ENCODE measurements around the gene PPP4R3B.
"Not testable (repeated sequence)": the region's sequence is repeated elsewhere in the genome, so short reads cannot be mapped to it uniquely, and the experiment has no call there.

Gene PPP4R3B

GRCh38 chr2:55617175-55618024 lies at the start of gene PPP4R3B:
Gene PPP4R3B, minus strand, starts transcription at chr2:55617622. Its CDS starts 337 bp downstream, at chr2:55617285.
- DNase-seq: peak; percentile 97

GRCh38 chr2:55653255-55653654 lies 35.8 kb upstream of the PPP4R3B start:
- DNase-seq: no peak

GRCh38 chr2:55649211-55649610 lies 31.8 kb upstream of the PPP4R3B start:
- DNase-seq: no peak

- no peak for DNase-seq
Measured at GRCh38 chr2:55636831-55637230, 19.4 kb upstream of the PPP4R3B start.

GRCh38 chr2:55628931-55629330 lies 11.5 kb upstream of the PPP4R3B start:
- DNase-seq: no peak

GRCh38 chr2:55627915-55628314 lies 10.5 kb upstream of the PPP4R3B start:
- DNase-seq: no peak

GRCh38 chr2:55621802-55622201 lies 4.4 kb upstream of the PPP4R3B start:
- DNase-seq: no peak

GRCh38 chr2:55620123-55620779 lies 2.8 kb upstream of the PPP4R3B start:
- DNase-seq: no peak

- DNase-seq: peak; percentile 39
Measured at GRCh38 chr2:55618275-55619055, 1.0 kb upstream of the PPP4R3B start.

GRCh38 chr2:55618025-55618274 lies 528 bp upstream of the PPP4R3B start:
- no peak for DNase-seq

GRCh38 chr2:55616551-55617174 lies 759 bp downstream of the PPP4R3B start:
- DNase-seq: peak; percentile 71

- DNase-seq: no peak
Measured at GRCh38 chr2:55611997-55612396, 5.4 kb downstream of the PPP4R3B start.

- DNase-seq: no peak
Measured at GRCh38 chr2:55610954-55611743, 6.3 kb downstream of the PPP4R3B start.

- no peak for DNase-seq
Measured at GRCh38 chr2:55609938-55610578, 7.4 kb downstream of the PPP4R3B start.

GRCh38 chr2:55609193-55609794 lies 8.1 kb downstream of the PPP4R3B start:
- no peak for DNase-seq

GRCh38 chr2:55607717-55608116 lies 9.7 kb downstream of the PPP4R3B start:
- DNase-seq: no peak

- no peak for DNase-seq
Measured at GRCh38 chr2:55604027-55604565, 13.3 kb downstream of the PPP4R3B start.

GRCh38 chr2:55601849-55602248 lies 15.6 kb downstream of the PPP4R3B start:
- DNase-seq: no peak

GRCh38 chr2:55598056-55598795 lies 19.2 kb downstream of the PPP4R3B start:
- no peak for DNase-seq

- not testable (repeated sequence) for DNase-seq
Measured at GRCh38 chr2:55596795-55597194, 20.6 kb downstream of the PPP4R3B start.
